Cerebellar nuclear complex (tissue), 1 donor: ENCODE data around the gene TAF1A.

Experiments
- DNase-seq, 2 experiments: peaks; one replicate each; lab custom pipeline; 2025; lab: John Stamatoyannopoulos, UW

The TAF1A gene

GRCh38 chr1:222596696-222597095 is 7.0 kb upstream of the TAF1A start:
- no peak for DNase-seq

- DNase-seq = no peak
Observed at GRCh38 chr1:222594789-222595188, 5.1 kb upstream of the TAF1A start.

GRCh38 chr1:222592171-222592570 is 2.4 kb upstream of the TAF1A start:
- no peak for DNase-seq

- no peak for DNase-seq
Observed at GRCh38 chr1:222588135-222588534, 1.6 kb downstream of the TAF1A start.

GRCh38 chr1:222586842-222587241 is 2.9 kb downstream of the TAF1A start:
- DNase-seq = no peak

GRCh38 chr1:222583079-222583478 is 6.7 kb downstream of the TAF1A start:
- no peak for DNase-seq

GRCh38 chr1:222582099-222582774 is 7.5 kb downstream of the TAF1A start:
- no peak for DNase-seq

GRCh38 chr1:222579316-222579715 is 10.4 kb downstream of the TAF1A start:
- DNase-seq = no peak

- no peak for DNase-seq
Observed at GRCh38 chr1:222570837-222571236, 18.9 kb downstream of the TAF1A start.

GRCh38 chr1:222561656-222562055 is 28.1 kb downstream of the TAF1A start:
- DNase-seq = no peak

GRCh38 chr1:222557574-222557973 is 32.2 kb downstream of the TAF1A start:
- no peak for DNase-seq

- no peak for DNase-seq
Observed at GRCh38 chr1:222557148-222557547, 32.6 kb downstream of the TAF1A start.

- no peak for DNase-seq
Observed at GRCh38 chr1:222555992-222556615, 33.6 kb downstream of the TAF1A start.

GRCh38 chr1:222554177-222554576 is 35.6 kb downstream of the TAF1A start:
- DNase-seq = no peak

- no peak for DNase-seq
Observed at GRCh38 chr1:222552882-222553281, 36.9 kb downstream of the TAF1A start.

GRCh38 chr1:222547944-222548671 is 41.6 kb downstream of the TAF1A start, which contains the start of gene HHIPL2:
HHIPL2 (minus strand) TSS chr1:222548104; CDS start chr1:222548044, 60 bp downstream.
- no peak for DNase-seq

GRCh38 chr1:222547260-222547614 is 42.5 kb downstream of the TAF1A start:
- DNase-seq = no peak

GRCh38 chr1:222546548-222547259 is 43.0 kb downstream of the TAF1A start:
- DNase-seq = no peak

- no peak for DNase-seq
Observed at GRCh38 chr1:222546091-222546490, 43.6 kb downstream of the TAF1A start.

GRCh38 chr1:222543817-222544216 is 45.9 kb downstream of the TAF1A start:
- DNase-seq = no peak

- no peak for DNase-seq
Observed at GRCh38 chr1:222540598-222540995, 49.1 kb downstream of the TAF1A start.

GRCh38 chr1:222539951-222540597 is 49.7 kb downstream of the TAF1A start:
- DNase-seq = no peak
